Stimulated activated naive CD4-positive, alpha-beta T cell treated with Interleukin-2 at 50 U/mL for 16 hours (primary cell): ENCODE measurements around the gene SH3GL3.

Source experiments
- DNase-seq: peaks from one replicate; lab custom pipeline; 2025; lab: John Stamatoyannopoulos, UW

Gene SH3GL3

DNA sequence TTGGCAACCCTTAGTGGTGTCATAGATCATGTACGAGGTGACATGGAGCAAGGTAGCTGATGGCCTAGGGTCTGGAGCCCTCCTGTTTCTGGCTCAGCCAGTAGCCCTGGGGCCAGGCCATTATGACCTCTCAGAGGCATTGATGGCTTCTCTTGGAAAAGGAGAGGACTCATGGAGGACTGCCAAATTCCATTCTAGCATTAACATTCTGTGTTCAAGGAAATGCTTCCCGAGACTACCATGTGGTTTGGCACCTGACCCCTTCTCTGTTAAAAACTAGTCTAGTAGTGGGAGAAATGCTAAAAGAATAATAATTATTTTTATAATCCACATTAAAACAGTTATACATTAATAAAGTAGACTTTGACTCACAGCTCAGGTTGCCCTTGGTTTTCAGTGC is 166.6 kb downstream of the SH3GL3 start:
- no peak for DNase-seq

DNA sequence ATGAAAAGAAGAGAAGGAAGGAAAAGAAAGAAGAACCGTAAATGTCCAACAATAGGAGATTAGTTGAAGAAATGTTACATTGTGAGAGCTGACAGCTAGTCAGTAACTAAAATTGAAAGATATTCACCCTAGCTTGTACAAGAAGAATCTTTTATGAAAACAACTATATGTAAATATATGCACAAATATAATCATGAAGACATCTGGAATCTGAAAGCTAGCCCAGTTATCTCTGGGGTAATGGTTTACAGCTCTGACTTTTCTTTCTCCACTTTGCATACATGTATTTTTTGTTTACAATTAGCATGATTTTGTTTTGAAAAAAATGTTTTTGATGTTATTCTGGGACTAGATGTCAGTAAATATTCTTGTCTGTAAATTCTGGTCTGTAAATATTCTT is 169.7 kb downstream of the SH3GL3 start:
- no peak for DNase-seq

GRCh38 chr15:83626171-83626802 is 179.1 kb downstream of the SH3GL3 start:
- DNase-seq = no peak

DNA sequence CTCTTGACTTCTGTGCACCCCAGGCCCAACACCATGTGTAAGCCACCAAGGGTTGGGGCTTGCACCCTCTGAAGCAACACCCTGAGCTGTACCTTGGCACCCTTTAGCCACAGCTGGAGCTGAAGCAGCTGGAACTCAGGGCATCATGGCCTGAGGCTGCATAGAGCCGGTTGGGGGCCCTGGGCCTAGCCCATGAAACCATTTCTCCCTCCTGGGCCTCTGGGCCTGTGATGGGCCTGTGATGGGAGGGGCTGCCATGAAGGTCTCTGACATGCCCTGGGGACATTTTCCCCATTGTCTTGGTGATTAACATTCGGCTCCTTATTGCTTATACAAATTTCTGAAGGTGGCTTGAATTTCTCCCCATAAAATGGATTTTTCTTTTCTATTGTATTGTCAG is 184.4 kb downstream of the SH3GL3 start:
- DNase-seq = no peak

DNA sequence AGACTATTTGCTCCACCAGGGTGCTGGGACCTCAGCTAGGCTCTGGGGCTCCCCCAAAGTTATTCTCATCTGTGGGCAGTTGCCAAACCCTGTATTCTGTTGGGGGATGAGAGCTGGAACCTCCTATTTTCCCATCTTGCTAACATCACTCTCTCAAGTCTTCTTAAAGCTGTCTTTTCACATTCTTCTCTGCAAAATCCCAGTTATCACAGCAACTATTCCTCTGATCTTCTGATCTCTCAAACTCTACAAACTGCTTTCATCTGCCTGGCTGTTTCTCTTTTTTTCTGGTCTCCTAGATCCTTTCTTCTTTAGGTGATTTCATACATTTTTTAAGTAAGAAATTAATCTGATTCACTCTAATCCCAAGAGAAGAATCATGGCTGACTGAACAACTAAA is 196.1 kb downstream of the SH3GL3 start:
- DNase-seq = no peak

GRCh38 chr15:83644439-83644838 is 197.3 kb downstream of the SH3GL3 start:
- DNase-seq = no peak

DNA sequence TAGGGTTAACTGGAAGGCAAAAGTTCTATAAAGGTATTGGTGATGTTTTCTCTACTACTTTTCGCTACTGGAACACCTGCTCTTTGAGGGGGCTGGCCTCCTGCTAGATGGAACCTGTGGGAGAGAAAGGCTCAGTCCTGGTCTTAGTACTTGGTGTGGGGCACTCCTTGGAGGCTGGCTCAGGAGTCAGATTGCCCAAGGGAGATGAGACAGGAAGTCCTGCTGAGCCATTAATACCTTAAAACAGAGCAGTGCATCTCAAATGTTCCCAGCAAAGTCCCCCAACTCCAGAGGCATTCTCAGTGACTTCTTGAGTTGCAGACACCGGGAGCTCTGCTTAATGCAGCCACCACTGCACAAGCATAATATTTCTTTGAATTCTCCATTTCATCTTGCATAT is 203.7 kb downstream of the SH3GL3 start:
- no peak for DNase-seq

- DNase-seq = no peak
These were observed 204.4 kb downstream of the SH3GL3 start for GRCh38 chr15:83651541-83651940.

GRCh38 chr15:83652626-83653204 is 205.6 kb downstream of the SH3GL3 start:
- no peak for DNase-seq

GRCh38 chr15:83653288-83653638 is 206.1 kb downstream of the SH3GL3 start:
- DNase-seq = no peak

GRCh38 chr15:83653639-83654378 is 206.7 kb downstream of the SH3GL3 start, which contains the start of gene ADAMTSL3:
TSS of gene ADAMTSL3 (plus strand) at chr15:83654123. CDS start at chr15:83655762, 1,639 bp downstream.
- DNase-seq = no peak

GRCh38 chr15:83654379-83655236 is 207.5 kb downstream of the SH3GL3 start:
- no peak for DNase-seq

DNA sequence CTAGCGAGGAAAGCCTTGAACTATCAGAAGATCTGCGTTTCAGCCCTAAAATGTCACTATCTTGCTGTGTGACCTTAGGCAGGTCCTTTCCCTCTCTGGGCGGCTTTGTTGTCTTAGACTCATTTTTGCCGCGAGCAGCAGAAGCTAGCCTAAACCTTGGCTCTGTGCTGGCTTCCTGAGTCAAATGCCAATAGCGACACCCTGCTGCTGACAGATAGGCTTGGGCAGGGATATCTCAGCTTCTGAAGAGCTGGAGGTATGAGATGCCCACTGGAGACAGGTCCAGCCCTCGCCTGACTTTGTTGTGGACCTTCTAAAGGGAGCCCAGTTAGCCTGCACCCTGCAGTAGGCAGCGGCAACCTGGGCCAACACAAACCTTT is 208.1 kb downstream of the SH3GL3 start:
- no peak for DNase-seq

DNA sequence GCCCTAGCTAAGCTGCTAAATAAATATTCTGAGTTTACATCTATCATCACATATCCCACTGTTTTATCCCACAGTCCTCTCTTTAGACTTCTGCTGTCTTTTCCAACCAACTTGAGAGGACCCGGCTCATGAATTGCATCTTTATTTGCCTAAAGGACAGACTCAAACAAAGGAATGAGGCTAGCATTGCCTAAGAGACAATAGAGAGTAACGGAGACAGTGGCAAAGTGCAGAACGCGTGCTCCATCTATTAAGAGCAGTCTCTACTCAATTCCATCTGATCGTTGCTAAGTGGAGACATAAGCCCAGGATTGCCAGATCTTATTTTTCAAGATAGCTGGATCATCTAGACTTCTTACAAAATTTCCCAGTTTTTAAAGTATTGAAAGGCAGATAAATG is 209.1 kb downstream of the SH3GL3 start:
- DNase-seq = no peak

- no peak for DNase-seq
These were observed 209.9 kb downstream of the SH3GL3 start for GRCh38 chr15:83656943-83657528.

DNA sequence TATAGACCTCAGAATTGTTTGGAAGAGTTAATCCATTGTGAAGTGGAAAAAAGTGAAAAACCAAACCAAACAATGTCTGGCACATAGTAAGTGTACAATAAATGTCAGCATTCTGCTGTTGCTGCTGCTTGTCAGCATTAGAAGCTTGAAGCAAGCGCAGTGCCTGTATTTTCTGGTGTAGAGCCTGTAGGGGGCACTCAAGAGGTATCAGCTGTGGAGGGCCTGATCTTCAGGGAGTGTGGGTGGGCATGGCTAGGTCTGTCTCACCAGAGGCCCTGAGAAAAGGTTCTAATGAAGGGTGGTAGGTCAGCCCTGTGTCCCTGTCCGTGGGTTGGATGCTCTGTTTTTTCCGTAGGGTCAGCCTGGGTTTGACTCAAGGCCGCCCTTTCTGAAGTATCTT is 210.4 kb downstream of the SH3GL3 start:
- DNase-seq = no peak

- DNase-seq = no peak
These were observed 211.6 kb downstream of the SH3GL3 start for GRCh38 chr15:83658430-83659416.

DNA sequence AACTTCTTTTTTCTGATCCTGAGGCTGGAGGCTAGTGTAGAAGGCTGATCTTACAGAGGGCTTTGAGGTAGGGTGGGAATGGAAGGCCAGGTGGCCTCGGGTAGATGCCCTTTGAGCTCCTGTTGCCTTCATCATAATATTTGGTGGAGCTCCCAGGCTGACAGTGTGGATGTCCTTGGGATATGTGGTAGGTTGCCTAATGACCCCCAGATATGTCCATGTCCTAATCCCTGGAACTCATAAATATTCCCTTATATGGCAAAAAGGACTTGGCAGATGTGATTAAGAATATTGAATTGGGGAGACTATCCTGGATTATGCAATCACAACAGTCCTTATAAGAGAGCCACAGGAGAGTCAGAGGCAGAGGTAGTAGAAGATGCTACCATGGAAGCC is 212.3 kb downstream of the SH3GL3 start:
- DNase-seq = no peak

- no peak for DNase-seq
These were observed 218.3 kb downstream of the SH3GL3 start for GRCh38 chr15:83665480-83665879.
